HepG2 (cell line): Measurements from ENCODE around the gene PPP4R1. TPM values are rescaled to one million over a fixed set of nuclear protein-coding genes. Genes with fewer than 3 reads are reported as not detected.

Experiments
- AHDC1 ChIP-seq: sonication (generic); formaldehyde crosslinking; IDR thresholded peaks from 2 replicates; pipeline ENCODE4 v1.5.1; 2020; ENCODE audit warnings: mild to moderate bottlenecking, missing genetic modification reagents, borderline replicate concordance
- AKAP8 ChIP-seq: sonication (generic); formaldehyde crosslinking; IDR thresholded peaks from 2 replicates; pipeline ENCODE4 v1.5.1; 2020; ENCODE audit warnings: mild to moderate bottlenecking, missing genetic modification reagents
- ARID3A ChIP-seq: IDR thresholded peaks from 2 replicates; pipeline ENCODE4 v1.6.1; 2012; ENCODE audit warnings: low read depth, low read length, improper control_type of control experiment
- CSRNP1 ChIP-seq: sonication (generic); formaldehyde crosslinking; IDR thresholded peaks from 2 replicates; pipeline ENCODE4 v1.8.1; 2023; ENCODE audit warnings: mild to moderate bottlenecking, missing genetic modification reagents
- DPF2 ChIP-seq: sonication (generic); formaldehyde crosslinking; IDR thresholded peaks from 2 replicates; pipeline ENCODE4 v1.4.0; 2020; ENCODE audit warnings: mild to moderate bottlenecking, low read depth, missing genetic modification reagents, borderline replicate concordance
- FOXK2 ChIP-seq: fragments of 450-650 bp; IDR thresholded peaks from 2 replicates; pipeline ENCODE4 v1.6.1; 2016
- KDM6A ChIP-seq: IDR thresholded peaks from 2 replicates; pipeline ENCODE4 v1.6.1; 2016; ENCODE audit warnings: low read depth
- POLR2AphosphoS5 ChIP-seq: IDR thresholded peaks from 2 replicates; pipeline ENCODE4 v1.6.1; 2012; ENCODE audit warnings: low read depth, low read length
- SNAPC2 ChIP-seq: sonication (generic); formaldehyde crosslinking; IDR thresholded peaks from 2 replicates; pipeline ENCODE4 v1.8.1; 2022; ENCODE audit warnings: mild to moderate bottlenecking, missing genetic modification reagents
- ZBTB20 ChIP-seq: sonication (generic); formaldehyde crosslinking; IDR thresholded peaks from 2 replicates; pipeline ENCODE4 v1.8.1; 2023; ENCODE audit warnings: missing genetic modification reagents, low read depth, mild to moderate bottlenecking, borderline replicate concordance
- ZMYM2 ChIP-seq: sonication (generic); formaldehyde crosslinking; IDR thresholded peaks from 2 replicates; pipeline ENCODE4 v1.8.0; 2022; ENCODE audit warnings: mild to moderate bottlenecking, missing genetic modification reagents
- ZNF138 ChIP-seq: sonication (generic); formaldehyde crosslinking; IDR thresholded peaks from 2 replicates; pipeline ENCODE4 v1.5.0; 2020; ENCODE audit warnings: mild to moderate bottlenecking, low read depth, missing genetic modification reagents
- ZNF33A ChIP-seq: sonication (generic); formaldehyde crosslinking; IDR thresholded peaks from 2 replicates; pipeline ENCODE4 v1.5.1; 2020; ENCODE audit warnings: missing genetic modification reagents, mild to moderate bottlenecking, moderate library complexity, borderline replicate concordance
- ZNF34 ChIP-seq: sonication (generic); formaldehyde crosslinking; IDR thresholded peaks from 2 replicates; pipeline ENCODE4 v1.4.0; 2020; ENCODE audit warnings: mild to moderate bottlenecking, missing genetic modification reagents, borderline replicate concordance
- ZNF430 ChIP-seq: sonication (generic); formaldehyde crosslinking; IDR thresholded peaks from 2 replicates; pipeline ENCODE4 v1.9.0; 2021; ENCODE audit warnings: mild to moderate bottlenecking, missing genetic modification reagents
- ZNF44 ChIP-seq: sonication (generic); formaldehyde crosslinking; IDR thresholded peaks from 2 replicates; pipeline ENCODE4 v1.5.1; 2020; ENCODE audit warnings: mild to moderate bottlenecking, missing genetic modification reagents
- ZNF775 ChIP-seq: sonication (generic); formaldehyde crosslinking; IDR thresholded peaks from 2 replicates; pipeline ENCODE4 v1.4.0; 2020; ENCODE audit warnings: missing genetic modification reagents, mild to moderate bottlenecking, moderate library complexity, borderline replicate concordance
- polyA plus RNA-seq, 8 experiments: library from polyadenylated mRNA; depleted of rRNA in 3 of 8; stranded (reverse) in 7 of 8; unstranded in 1 of 8; fragments of >200 nt; fragmentation: Illumina TruSeq in 4 of 8; extraction: Trizol in 4 of 8; gene quantifications; 2 replicates each; pipeline versions ENCODE4 v1.2.1 to v1.2.3, GENCODE V29; 2011 to 2016; ENCODE audit warnings: low read depth in 4 of 8, missing spikeins in 1 of 8, mixed read lengths in 1 of 8; ENCODE audit not compliant: insufficient read depth in 1 of 8
- total RNA-seq, 5 experiments: library from RNA; depleted of rRNA; stranded (reverse); fragments of >200 nt; fragmentation: Illumina TruSeq; extraction: Trizol; gene quantifications; 2 replicates each; pipeline ENCODE4 v1.2.3, GENCODE V29; 2016; ENCODE audit warnings: low read depth in 1 of 5
- TF ChIP-seq, protein P1 (sequence below): sonication (generic); formaldehyde crosslinking; IDR thresholded peaks from 2 replicates; pipeline ENCODE4 v1.4.0; 2020; ENCODE audit warnings: missing genetic modification reagents

PPP4R1 gene
- total and polyA plus RNA-seq, 2 of the 13 experiments (the other 11 are each of a cell fraction or from before 2014, with no cell fraction given), result 66.5 to 72.4 TPM

DNA sequence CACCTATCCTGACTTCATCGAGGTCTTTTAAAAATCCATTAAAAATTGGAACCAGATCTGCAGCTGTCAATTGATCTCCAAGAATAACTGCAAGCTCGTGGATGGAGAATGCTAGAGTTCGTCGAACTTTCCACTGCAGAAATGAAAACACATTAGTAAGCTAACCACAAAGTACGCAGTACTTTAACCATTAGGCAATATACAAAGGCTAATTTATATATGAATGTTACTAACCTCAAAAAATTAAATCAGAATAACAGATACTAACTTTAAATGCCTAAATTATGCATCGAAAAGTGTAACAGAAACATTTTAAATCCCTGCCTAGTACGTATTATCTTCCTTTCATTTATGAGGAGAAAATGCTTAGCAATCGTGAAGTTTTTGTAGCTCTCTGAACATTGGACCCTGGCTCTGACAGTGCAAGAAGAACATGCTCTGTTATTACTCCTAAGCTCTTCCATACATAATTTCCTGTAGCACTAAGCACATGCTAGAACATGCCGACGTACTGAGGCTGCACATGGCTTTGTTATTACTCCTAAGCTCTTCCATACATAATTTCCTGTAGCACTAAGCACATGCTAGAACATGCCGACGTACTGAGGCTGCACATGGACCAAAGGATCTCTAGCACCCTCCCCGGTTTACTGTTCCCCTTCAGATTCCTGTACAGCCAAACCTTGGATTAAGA, 57.0 kb downstream of the PPP4R1 start (continued):
- TF ChIP-seq CSRNP1, result no peak
- TF ChIP-seq FOXK2, result peak; percentile 14; the same call in 1 of the 2 replicates
- no peak for TF ChIP-seq DPF2
- no peak for TF ChIP-seq ZNF138 (CRISPR knock-in tag)
- TF ChIP-seq ZMYM2 (CRISPR knock-in tag), result no peak
- TF ChIP-seq AKAP8 (CRISPR knock-in tag), result no peak
- TF ChIP-seq AHDC1 (CRISPR knock-in tag), result 0 out of 2 replicates have a peak, but pooled peaks have one; percentile 52
- no peak for TF ChIP-seq ZNF44 (CRISPR knock-in tag)
- peak; percentile 51; the same call in 1 of the 2 replicates for TF ChIP-seq ZBTB20 (CRISPR knock-in tag)
- no peak for TF ChIP-seq ZNF430 (CRISPR knock-in tag)
- TF ChIP-seq, protein P1, sequence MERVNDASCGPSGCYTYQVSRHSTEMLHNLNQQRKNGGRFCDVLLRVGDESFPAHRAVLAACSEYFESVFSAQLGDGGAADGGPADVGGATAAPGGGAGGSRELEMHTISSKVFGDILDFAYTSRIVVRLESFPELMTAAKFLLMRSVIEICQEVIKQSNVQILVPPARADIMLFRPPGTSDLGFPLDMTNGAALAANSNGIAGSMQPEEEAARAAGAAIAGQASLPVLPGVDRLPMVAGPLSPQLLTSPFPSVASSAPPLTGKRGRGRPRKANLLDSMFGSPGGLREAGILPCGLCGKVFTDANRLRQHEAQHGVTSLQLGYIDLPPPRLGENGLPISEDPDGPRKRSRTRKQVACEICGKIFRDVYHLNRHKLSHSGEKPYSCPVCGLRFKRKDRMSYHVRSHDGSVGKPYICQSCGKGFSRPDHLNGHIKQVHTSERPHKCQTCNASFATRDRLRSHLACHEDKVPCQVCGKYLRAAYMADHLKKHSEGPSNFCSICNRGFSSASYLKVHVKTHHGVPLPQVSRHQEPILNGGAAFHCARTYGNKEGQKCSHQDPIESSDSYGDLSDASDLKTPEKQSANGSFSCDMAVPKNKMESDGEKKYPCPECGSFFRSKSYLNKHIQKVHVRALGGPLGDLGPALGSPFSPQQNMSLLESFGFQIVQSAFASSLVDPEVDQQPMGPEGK (CRISPR knock-in tag), result no peak
- 0 out of 2 replicates have a peak, but pooled peaks have one; percentile 52 for TF ChIP-seq SNAPC2 (CRISPR knock-in tag)
- peak; percentile 11; the same call in 1 of the 2 replicates for TF ChIP-seq KDM6A
- TF ChIP-seq ZNF33A (CRISPR knock-in tag), result no peak
- no peak for TF ChIP-seq POLR2AphosphoS5
- peak; percentile 55; the same call in 1 of the 2 replicates for TF ChIP-seq ARID3A
- TF ChIP-seq ZNF34, result no peak
- TF ChIP-seq ZNF775 (CRISPR knock-in tag), result no peak
